ENCODE results near the gene TRPC3.

- TF ChIP-seq EZH2 (IDR thresholded peaks at IDR 0.05; ENCODE audit: insufficient read depth, poor library complexity, severe bottlenecking) (no peak), EZH2phosphoT487 (IDR thresholded peaks at IDR 0.05; ENCODE audit: insufficient read depth, low read depth) (no peak)
These were observed 12.2 kb downstream of the TRPC3 start for GRCh38 chr4:121939690-121940089.

Measured in GM23248 (cell line).